Ishikawa (cell line): Measurements from ENCODE around the gene PFDN5.

Experiments
- CREB1 ChIP-seq: IDR thresholded peaks from 2 replicates; pipeline ENCODE4 v1.6.1; 2012; ENCODE audit warnings: low read depth
- EGR1 ChIP-seq: IDR thresholded peaks from 2 replicates; pipeline ENCODE4 v1.6.1; 2012
- EP300 ChIP-seq: IDR thresholded peaks from 2 replicates; pipeline ENCODE4 v1.6.1; 2012; ENCODE audit warnings: borderline replicate concordance
- FOXM1 ChIP-seq: IDR thresholded peaks from 2 replicates; pipeline ENCODE4 v1.6.1; 2012; ENCODE audit warnings: low read depth, borderline replicate concordance
- NFIC ChIP-seq: IDR thresholded peaks from 2 replicates; pipeline ENCODE4 v1.6.1; 2012
- RAD21 ChIP-seq: IDR thresholded peaks from 2 replicates; pipeline ENCODE4 v1.6.1; 2012; ENCODE audit warnings: low read depth
- REST ChIP-seq: IDR thresholded peaks from 2 replicates; pipeline ENCODE4 v1.6.1; 2012; ENCODE audit warnings: low read depth, mild to moderate bottlenecking
- TAF1 ChIP-seq: IDR thresholded peaks from 2 replicates; pipeline ENCODE4 v1.6.1; 2012; ENCODE audit warnings: low read depth, mild to moderate bottlenecking
- TEAD4 ChIP-seq: IDR thresholded peaks from 2 replicates; pipeline ENCODE4 v1.6.1; 2012
- YY1 ChIP-seq: IDR thresholded peaks from 2 replicates; pipeline ENCODE4 v1.6.1; 2012; ENCODE audit warnings: low read depth
- ZBTB7A ChIP-seq: IDR thresholded peaks from 2 replicates; pipeline ENCODE4 v1.6.1; 2012; ENCODE audit warnings: low read depth
- TF ChIP-seq, protein P1 (sequence below): IDR thresholded peaks from 2 replicates; pipeline ENCODE4 v1.6.1; 2012

DNA sequence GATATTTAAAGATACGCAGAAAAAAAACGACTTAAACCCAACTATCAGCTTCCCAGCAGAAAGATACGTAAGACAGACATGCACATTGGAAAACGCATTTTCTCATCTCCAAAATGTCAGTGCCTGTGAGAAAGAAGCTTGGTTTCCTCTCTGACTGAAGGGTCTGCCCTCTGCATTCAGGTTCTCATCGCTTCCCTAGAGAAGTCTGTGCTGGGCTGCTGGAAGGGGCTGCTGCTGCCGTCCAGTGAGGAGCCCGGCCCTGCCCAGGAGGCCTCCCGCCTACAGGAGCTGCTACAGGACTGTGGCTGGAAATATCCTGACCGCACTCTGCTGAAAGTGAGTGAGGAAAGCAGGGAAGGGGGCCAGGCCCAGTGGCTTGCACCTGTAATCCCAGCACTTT lies 4.7 kb upstream of the PFDN5 start:
- TF ChIP-seq FOXM1 (no peak), TEAD4 (no peak), CREB1 (no peak), EP300 (no peak), RAD21 (no peak), YY1 (no peak), TAF1 (no peak), REST (no peak), NFIC (no peak), EGR1 (no peak), ZBTB7A (no peak)
- TF ChIP-seq, protein P1, sequence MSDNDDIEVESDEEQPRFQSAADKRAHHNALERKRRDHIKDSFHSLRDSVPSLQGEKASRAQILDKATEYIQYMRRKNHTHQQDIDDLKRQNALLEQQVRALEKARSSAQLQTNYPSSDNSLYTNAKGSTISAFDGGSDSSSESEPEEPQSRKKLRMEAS: no peak
